ENCODE data around the gene SSU72. TPM values are rescaled to one million over a fixed set of nuclear protein-coding genes. Genes with fewer than 3 reads are reported as not detected.

Gene SSU72
- total RNA-seq, 1 experiment from 2014 or later = 217 TPM

- TF ChIP-seq POLR2AphosphoS5 (IDR thresholded peaks at IDR 0.05; ENCODE audit: low read depth, low read length) (no peak), CTCF (IDR thresholded peaks at IDR 0.05) (no peak)
- TF ChIP-seq, protein P1, sequence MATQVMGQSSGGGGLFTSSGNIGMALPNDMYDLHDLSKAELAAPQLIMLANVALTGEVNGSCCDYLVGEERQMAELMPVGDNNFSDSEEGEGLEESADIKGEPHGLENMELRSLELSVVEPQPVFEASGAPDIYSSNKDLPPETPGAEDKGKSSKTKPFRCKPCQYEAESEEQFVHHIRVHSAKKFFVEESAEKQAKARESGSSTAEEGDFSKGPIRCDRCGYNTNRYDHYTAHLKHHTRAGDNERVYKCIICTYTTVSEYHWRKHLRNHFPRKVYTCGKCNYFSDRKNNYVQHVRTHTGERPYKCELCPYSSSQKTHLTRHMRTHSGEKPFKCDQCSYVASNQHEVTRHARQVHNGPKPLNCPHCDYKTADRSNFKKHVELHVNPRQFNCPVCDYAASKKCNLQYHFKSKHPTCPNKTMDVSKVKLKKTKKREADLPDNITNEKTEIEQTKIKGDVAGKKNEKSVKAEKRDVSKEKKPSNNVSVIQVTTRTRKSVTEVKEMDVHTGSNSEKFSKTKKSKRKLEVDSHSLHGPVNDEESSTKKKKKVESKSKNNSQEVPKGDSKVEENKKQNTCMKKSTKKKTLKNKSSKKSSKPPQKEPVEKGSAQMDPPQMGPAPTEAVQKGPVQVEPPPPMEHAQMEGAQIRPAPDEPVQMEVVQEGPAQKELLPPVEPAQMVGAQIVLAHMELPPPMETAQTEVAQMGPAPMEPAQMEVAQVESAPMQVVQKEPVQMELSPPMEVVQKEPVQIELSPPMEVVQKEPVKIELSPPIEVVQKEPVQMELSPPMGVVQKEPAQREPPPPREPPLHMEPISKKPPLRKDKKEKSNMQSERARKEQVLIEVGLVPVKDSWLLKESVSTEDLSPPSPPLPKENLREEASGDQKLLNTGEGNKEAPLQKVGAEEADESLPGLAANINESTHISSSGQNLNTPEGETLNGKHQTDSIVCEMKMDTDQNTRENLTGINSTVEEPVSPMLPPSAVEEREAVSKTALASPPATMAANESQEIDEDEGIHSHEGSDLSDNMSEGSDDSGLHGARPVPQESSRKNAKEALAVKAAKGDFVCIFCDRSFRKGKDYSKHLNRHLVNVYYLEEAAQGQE (IDR thresholded peaks at IDR 0.05; ENCODE audit: insufficient read depth in 1 of 2, low read depth in 2 of 2, low read length in 1 of 2) = peak in 1 of 2 experiments; percentile 28; a peak in 1 of 4 replicates
- intact Hi-C loops (cut with micrococcal nuclease; ENCODE audit: unreplicated experiment) = no loop called here
- Histone ChIP-seq H3K27ac (ENCODE audit: low read length) (no peak within 1 kb of the TSS), H3K4me3 (ENCODE audit: low read depth in 2 of 2, low read length in 2 of 2) (peak within 1 kb of the TSS; percentile 41 to 53), H3K27me3 (ENCODE audit: control insufficient read depth, insufficient read depth, low read length) (no peaks in the 10 kb centered on the region), H3K36me3 (ENCODE audit: control insufficient read depth, insufficient read depth, low read length) (no peaks in the 10 kb centered on the region), H3K4me1 (ENCODE audit: control insufficient read depth, insufficient read depth, low read length) (peaks cover 10% of the 10 kb centered on the region), H3K9me3 (ENCODE audit: control insufficient read depth, insufficient read depth, low read depth, low read length) (no peaks in the 10 kb centered on the region)
- ATAC-seq (peak; percentile 57), DNase-seq (ENCODE audit: low read depth, low spot score) (no peak)
- ChIA-PET POLR2A (no interaction called here), CTCF (no interaction called here)
- in situ Hi-C loops (cut with HindIII; ENCODE audit: low pct_unique_long_range_greater_than_20kb, low sequenced_read_pairs) = no loop called here
- BruUV-seq (replicated peaks) = no TSS peak
Observed at GRCh38 chr1:1599935-1600860, 25.5 kb upstream of the SSU72 start, which contains the start of gene FNDC10. FNDC10 (minus strand) TSS chr1:1600135; CDS start chr1:1600015, 120 bp downstream.

GRCh38 chr1:1599030-1599934 is 24.6 kb upstream of the SSU72 start:
- no TSS peak for BruUV-seq (replicated peaks)
- CTCF ChIA-PET = no interaction called here
- H3K4me1 ChIP-seq (ENCODE audit: control insufficient read depth, insufficient read depth, low read length) = peaks cover 10% of the 10 kb centered on the region
- ATAC-seq (peak; percentile 59), DNase-seq (ENCODE audit: low read depth, low spot score) (no peak)
- in situ Hi-C loops (cut with HindIII; ENCODE audit: low pct_unique_long_range_greater_than_20kb, low sequenced_read_pairs) (no loop called here), intact Hi-C loops (cut with micrococcal nuclease; ENCODE audit: unreplicated experiment) (no loop called here)
- POLR2A ChIA-PET = no interaction called here
- no peak overlapping the region for H3K27ac ChIP-seq (ENCODE audit: low read length)
- H3K27me3 ChIP-seq (ENCODE audit: control insufficient read depth, insufficient read depth, low read length) = no peaks in the 10 kb centered on the region
- no peaks in the 10 kb centered on the region for H3K36me3 ChIP-seq (ENCODE audit: control insufficient read depth, insufficient read depth, low read length)
- H3K4me3 ChIP-seq (ENCODE audit: low read depth in 2 of 2, low read length in 2 of 2) = peak overlapping the region in 1 of 2 experiments; percentile 31; a peak in 2 of 4 replicates
- no peaks in the 10 kb centered on the region for H3K9me3 ChIP-seq (ENCODE audit: control insufficient read depth, insufficient read depth, low read depth, low read length)
- TF ChIP-seq, protein P1 (IDR thresholded peaks at IDR 0.05; ENCODE audit: insufficient read depth in 1 of 2, low read depth in 2 of 2, low read length in 1 of 2) = no peak
- TF ChIP-seq TCF7L2 (IDR thresholded peaks at IDR 0.05; ENCODE audit: low read depth, low read length) (no peak), POLR2AphosphoS5 (IDR thresholded peaks at IDR 0.05; ENCODE audit: low read depth, low read length) (no peak), SIN3A (IDR thresholded peaks at IDR 0.05; ENCODE audit: borderline replicate concordance, insufficient read depth, low read depth, low read length) (no peak), CTCF (IDR thresholded peaks at IDR 0.05) (no peak; the same call in 1 of the 2 replicates)

Measured in Panc1 (cell line).